ENCODE data around the gene TNFAIP8L2. TPM values are rescaled to one million over a fixed set of nuclear protein-coding genes. Genes with fewer than 3 reads are reported as not detected.

TNFAIP8L2 gene
- total RNA-seq, 1 experiment from 2014 or later = not detected

GRCh38 chr1:151128800-151129199 is 27.6 kb upstream of the TNFAIP8L2 start:
- H3K27ac ChIP-seq (ENCODE audit: low read depth, low read length) = no peak overlapping the region
- POLR2A ChIA-PET = no interaction called here
- intact Hi-C loops (cut with micrococcal nuclease) = no loop called here

DNA sequence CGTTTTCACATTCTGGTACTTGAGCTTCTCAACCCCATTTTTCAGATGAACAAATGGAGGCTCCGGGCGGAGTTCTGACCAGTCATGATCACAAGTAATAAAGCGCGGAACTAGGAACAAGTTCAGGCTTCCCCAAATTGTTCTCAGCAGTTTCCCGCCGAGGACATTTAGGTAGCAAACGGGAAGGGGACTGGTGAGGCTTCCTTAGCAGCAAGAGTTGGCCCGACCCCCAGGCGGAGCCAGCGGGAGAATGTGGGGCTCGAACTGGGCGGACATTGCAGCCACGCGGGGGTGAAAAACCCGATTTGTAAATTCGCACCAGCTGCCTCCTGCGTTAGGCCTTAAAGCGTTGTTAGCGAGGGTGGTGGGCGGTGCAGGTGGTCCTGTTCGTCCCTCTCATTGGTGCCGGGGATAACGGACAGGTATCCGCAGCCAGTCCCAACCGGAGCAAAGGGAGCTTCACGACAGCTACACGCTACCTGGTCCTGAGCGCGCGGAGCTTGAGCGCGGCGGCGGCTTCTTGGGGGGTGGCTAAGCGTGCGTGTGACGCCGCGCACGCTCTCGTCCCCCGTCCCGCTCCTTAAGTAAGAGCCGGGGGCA is 25.4 kb upstream of the TNFAIP8L2 start:
- Histone ChIP-seq H3K27ac (ENCODE audit: low read depth, low read length) (no peak overlapping the region), H3K9ac (ENCODE audit: low read length) (no peak overlapping the region), H3K27me3 (ENCODE audit: insufficient read depth, low read length) (no peaks in the 10 kb centered on the region), H4K20me1 (ENCODE audit: insufficient read depth) (no peaks in the 10 kb centered on the region), H3K4me1 (ENCODE audit: control insufficient read depth in 1 of 2, insufficient read depth in 2 of 2, low read length in 2 of 2) (no peaks in the 10 kb centered on the region), H3K79me2 (ENCODE audit: insufficient read depth, low read length) (no peaks in the 10 kb centered on the region), H3K9me3 (ENCODE audit: control insufficient read depth in 1 of 2, insufficient read depth in 1 of 2, low read depth in 1 of 2, low read length in 2 of 2) (no peaks in the 10 kb centered on the region), H3K9me2 (ENCODE audit: insufficient read depth) (no peaks in the 10 kb centered on the region), H3K36me3 (ENCODE audit: control insufficient read depth in 1 of 2, insufficient read depth in 2 of 2, low read length in 2 of 2) (no peaks in the 10 kb centered on the region), H3K4me2 (ENCODE audit: low read length) (no peak overlapping the region), H2AFZ (ENCODE audit: low read depth, low read length, poor library complexity, severe bottlenecking) (no peak overlapping the region), H3K4me3 (replicated peaks in 1 of 2; ENCODE audit: low read depth in 1 of 2, low read length in 2 of 2) (no peak overlapping the region)
- DNase-seq (ENCODE audit: low read depth, low spot score) (no peak), ATAC-seq (no peak)
- RAD21 ChIA-PET (ENCODE audit: low non-redundant PET in 1 of 2, low total read pairs in 2 of 2, uncharacterized antibody in 2 of 2, unreplicated experiment in 2 of 2) = no interaction called here
- CTCF ChIA-PET = no interaction called here
- POLR2A ChIA-PET = no interaction called here
- BruUV-seq (replicated peaks) = no TSS peak
- intact Hi-C loops (cut with micrococcal nuclease) = no loop called here
- no peak for TF ChIP-seq SIN3A (IDR thresholded peaks at IDR 0.05; ENCODE audit: low read depth)
- TF ChIP-seq, protein P1, sequence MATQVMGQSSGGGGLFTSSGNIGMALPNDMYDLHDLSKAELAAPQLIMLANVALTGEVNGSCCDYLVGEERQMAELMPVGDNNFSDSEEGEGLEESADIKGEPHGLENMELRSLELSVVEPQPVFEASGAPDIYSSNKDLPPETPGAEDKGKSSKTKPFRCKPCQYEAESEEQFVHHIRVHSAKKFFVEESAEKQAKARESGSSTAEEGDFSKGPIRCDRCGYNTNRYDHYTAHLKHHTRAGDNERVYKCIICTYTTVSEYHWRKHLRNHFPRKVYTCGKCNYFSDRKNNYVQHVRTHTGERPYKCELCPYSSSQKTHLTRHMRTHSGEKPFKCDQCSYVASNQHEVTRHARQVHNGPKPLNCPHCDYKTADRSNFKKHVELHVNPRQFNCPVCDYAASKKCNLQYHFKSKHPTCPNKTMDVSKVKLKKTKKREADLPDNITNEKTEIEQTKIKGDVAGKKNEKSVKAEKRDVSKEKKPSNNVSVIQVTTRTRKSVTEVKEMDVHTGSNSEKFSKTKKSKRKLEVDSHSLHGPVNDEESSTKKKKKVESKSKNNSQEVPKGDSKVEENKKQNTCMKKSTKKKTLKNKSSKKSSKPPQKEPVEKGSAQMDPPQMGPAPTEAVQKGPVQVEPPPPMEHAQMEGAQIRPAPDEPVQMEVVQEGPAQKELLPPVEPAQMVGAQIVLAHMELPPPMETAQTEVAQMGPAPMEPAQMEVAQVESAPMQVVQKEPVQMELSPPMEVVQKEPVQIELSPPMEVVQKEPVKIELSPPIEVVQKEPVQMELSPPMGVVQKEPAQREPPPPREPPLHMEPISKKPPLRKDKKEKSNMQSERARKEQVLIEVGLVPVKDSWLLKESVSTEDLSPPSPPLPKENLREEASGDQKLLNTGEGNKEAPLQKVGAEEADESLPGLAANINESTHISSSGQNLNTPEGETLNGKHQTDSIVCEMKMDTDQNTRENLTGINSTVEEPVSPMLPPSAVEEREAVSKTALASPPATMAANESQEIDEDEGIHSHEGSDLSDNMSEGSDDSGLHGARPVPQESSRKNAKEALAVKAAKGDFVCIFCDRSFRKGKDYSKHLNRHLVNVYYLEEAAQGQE (IDR thresholded peaks at IDR 0.05; ENCODE audit: low read depth) = no peak
- no peak for TF ChIP-seq CTCF (IDR thresholded peaks at IDR 0.05 in 2 of 3, conservative IDR thresholded peaks at IDR 0.05 in 1 of 3; ENCODE audit: borderline replicate concordance in 1 of 3, insufficient read depth in 1 of 3, low read depth in 2 of 3, low read length in 2 of 3)
- no peak for TF ChIP-seq SRF (IDR thresholded peaks at IDR 0.05; ENCODE audit: low read depth)
- TF ChIP-seq JUND (IDR thresholded peaks at IDR 0.05) = no peak
- no peak for TF ChIP-seq POLR2A (IDR thresholded peaks at IDR 0.05; ENCODE audit: borderline replicate concordance, extremely low read depth, insufficient read depth, insufficient read length)
- no peak for TF ChIP-seq TCF7L2 (IDR thresholded peaks at IDR 0.05; ENCODE audit: borderline replicate concordance, extremely low read depth, insufficient read depth, insufficient read length)

More at GRCh38 chr1:151128800-151129199, 27.6 kb upstream of the TNFAIP8L2 start:
- Histone ChIP-seq H3K79me2 (ENCODE audit: insufficient read depth, low read length) (no peaks in the 10 kb centered on the region), H2AFZ (ENCODE audit: low read depth, low read length, poor library complexity, severe bottlenecking) (no peak overlapping the region), H3K4me1 (ENCODE audit: control insufficient read depth in 1 of 2, insufficient read depth in 2 of 2, low read length in 2 of 2) (no peaks in the 10 kb centered on the region), H3K27me3 (ENCODE audit: insufficient read depth, low read length) (no peaks in the 10 kb centered on the region), H3K36me3 (ENCODE audit: control insufficient read depth in 1 of 2, insufficient read depth in 2 of 2, low read length in 2 of 2) (no peaks in the 10 kb centered on the region), H3K4me2 (ENCODE audit: low read length) (no peak overlapping the region), H4K20me1 (ENCODE audit: insufficient read depth) (no peaks in the 10 kb centered on the region), H3K9me2 (ENCODE audit: insufficient read depth) (no peaks in the 10 kb centered on the region), H3K9ac (ENCODE audit: low read length) (no peak overlapping the region), H3K9me3 (ENCODE audit: control insufficient read depth in 1 of 2, insufficient read depth in 1 of 2, low read depth in 1 of 2, low read length in 2 of 2) (no peaks in the 10 kb centered on the region), H3K4me3 (replicated peaks in 1 of 2; ENCODE audit: low read depth in 1 of 2, low read length in 2 of 2) (no peak overlapping the region)
- RAD21 ChIA-PET (ENCODE audit: low non-redundant PET in 1 of 2, low total read pairs in 2 of 2, uncharacterized antibody in 2 of 2, unreplicated experiment in 2 of 2) = no interaction called here
- ATAC-seq (no peak), DNase-seq (ENCODE audit: low read depth, low spot score) (no peak)
- CTCF ChIA-PET = no interaction called here
- TF ChIP-seq JUND (IDR thresholded peaks at IDR 0.05) (no peak), EZH2phosphoT487 (IDR thresholded peaks at IDR 0.05; ENCODE audit: borderline replicate concordance) (no peak), RAD21 (IDR thresholded peaks at IDR 0.05; ENCODE audit: low read depth) (no peak), MAX (IDR thresholded peaks at IDR 0.05) (no peak), CEBPB (IDR thresholded peaks at IDR 0.05; ENCODE audit: low read depth) (no peak)
- TF ChIP-seq, protein P2, sequence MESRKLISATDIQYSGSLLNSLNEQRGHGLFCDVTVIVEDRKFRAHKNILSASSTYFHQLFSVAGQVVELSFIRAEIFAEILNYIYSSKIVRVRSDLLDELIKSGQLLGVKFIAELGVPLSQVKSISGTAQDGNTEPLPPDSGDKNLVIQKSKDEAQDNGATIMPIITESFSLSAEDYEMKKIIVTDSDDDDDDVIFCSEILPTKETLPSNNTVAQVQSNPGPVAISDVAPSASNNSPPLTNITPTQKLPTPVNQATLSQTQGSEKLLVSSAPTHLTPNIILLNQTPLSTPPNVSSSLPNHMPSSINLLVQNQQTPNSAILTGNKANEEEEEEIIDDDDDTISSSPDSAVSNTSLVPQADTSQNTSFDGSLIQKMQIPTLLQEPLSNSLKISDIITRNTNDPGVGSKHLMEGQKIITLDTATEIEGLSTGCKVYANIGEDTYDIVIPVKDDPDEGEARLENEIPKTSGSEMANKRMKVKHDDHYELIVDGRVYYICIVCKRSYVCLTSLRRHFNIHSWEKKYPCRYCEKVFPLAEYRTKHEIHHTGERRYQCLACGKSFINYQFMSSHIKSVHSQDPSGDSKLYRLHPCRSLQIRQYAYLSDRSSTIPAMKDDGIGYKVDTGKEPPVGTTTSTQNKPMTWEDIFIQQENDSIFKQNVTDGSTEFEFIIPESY (IDR thresholded peaks at IDR 0.05; ENCODE audit: extremely low read depth, insufficient replicate concordance, low read length) = no peak
- TSS peak; percentile 28 for BruUV-seq (replicated peaks)
